ENCODE data around the gene RAD51B.

DNA sequence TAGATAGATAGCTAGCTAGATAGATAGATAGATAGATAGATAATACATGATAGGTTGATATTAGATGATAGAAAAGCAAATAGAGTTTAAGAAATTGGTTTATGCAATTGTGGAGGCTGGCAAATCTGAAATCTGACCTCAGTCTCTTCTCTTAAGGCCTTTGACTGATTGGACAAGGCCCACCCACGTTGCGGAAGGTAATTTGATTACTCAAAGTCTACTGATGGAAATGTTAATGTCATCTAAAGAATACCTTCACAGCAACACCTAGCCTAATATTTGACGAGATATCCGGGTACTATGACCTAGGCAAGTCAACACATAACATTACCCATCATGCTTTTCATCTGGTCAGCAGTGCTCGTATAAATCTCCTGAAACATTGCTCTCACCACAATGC, 782.9 kb downstream of the RAD51B start:
- TF ChIP-seq, protein P1, sequence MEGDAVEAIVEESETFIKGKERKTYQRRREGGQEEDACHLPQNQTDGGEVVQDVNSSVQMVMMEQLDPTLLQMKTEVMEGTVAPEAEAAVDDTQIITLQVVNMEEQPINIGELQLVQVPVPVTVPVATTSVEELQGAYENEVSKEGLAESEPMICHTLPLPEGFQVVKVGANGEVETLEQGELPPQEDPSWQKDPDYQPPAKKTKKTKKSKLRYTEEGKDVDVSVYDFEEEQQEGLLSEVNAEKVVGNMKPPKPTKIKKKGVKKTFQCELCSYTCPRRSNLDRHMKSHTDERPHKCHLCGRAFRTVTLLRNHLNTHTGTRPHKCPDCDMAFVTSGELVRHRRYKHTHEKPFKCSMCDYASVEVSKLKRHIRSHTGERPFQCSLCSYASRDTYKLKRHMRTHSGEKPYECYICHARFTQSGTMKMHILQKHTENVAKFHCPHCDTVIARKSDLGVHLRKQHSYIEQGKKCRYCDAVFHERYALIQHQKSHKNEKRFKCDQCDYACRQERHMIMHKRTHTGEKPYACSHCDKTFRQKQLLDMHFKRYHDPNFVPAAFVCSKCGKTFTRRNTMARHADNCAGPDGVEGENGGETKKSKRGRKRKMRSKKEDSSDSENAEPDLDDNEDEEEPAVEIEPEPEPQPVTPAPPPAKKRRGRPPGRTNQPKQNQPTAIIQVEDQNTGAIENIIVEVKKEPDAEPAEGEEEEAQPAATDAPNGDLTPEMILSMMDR (conservative IDR thresholded peaks at IDR 0.05): no peak
- no peak for TF ChIP-seq EZH2 (IDR thresholded peaks at IDR 0.05; ENCODE audit: low read depth)
